ENCODE results near the gene TNNI2.
"Not testable (repeated sequence)": the region's sequence is repeated elsewhere in the genome, so short reads cannot be mapped to it uniquely, and the experiment has no call there.

The TNNI2 gene

DNA sequence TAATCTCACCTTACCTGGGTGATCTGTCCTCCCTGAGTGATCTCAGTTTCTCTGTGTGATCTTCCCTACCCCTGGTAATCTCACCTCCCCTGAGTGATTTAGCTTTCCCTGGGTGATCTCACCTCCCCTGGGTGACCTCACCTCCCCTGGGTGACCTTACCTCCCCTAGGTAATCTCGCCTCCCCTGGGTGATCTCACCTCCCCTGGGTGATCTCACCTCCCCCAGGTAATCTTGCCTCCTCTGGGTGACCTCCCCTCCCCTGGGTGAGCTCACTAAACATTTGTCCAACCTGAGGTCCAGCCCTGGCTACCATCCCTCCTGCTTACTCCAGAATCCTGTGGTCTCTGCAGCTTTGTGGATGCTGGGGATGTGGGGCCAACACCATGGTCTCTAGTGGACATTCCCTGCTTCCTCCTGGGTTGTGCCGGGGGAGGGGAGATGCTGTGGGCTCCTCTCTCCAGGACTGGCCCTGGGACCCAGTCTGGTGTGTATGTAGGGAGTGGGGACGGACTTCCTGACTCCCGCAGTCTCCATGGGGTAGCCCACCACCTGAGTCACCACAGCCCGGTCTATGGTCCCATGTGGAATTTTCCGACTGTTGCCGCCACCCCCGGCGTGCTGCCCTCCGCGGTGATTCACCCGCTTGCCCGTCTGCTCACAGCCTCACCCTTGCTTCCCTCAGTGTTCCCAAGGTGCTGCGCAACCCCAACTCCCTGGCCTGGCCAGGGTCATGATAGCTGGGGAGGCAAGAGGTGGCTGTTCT lies 24.0 kb downstream of the TNNI2 start:
- DNase-seq: no peak

GRCh38 chr11:1863352-1864216 lies 24.8 kb downstream of the TNNI2 start:
- DNase-seq: no peak

GRCh38 chr11:1864231-1864630 lies 25.4 kb downstream of the TNNI2 start:
- no peak for DNase-seq

DNA sequence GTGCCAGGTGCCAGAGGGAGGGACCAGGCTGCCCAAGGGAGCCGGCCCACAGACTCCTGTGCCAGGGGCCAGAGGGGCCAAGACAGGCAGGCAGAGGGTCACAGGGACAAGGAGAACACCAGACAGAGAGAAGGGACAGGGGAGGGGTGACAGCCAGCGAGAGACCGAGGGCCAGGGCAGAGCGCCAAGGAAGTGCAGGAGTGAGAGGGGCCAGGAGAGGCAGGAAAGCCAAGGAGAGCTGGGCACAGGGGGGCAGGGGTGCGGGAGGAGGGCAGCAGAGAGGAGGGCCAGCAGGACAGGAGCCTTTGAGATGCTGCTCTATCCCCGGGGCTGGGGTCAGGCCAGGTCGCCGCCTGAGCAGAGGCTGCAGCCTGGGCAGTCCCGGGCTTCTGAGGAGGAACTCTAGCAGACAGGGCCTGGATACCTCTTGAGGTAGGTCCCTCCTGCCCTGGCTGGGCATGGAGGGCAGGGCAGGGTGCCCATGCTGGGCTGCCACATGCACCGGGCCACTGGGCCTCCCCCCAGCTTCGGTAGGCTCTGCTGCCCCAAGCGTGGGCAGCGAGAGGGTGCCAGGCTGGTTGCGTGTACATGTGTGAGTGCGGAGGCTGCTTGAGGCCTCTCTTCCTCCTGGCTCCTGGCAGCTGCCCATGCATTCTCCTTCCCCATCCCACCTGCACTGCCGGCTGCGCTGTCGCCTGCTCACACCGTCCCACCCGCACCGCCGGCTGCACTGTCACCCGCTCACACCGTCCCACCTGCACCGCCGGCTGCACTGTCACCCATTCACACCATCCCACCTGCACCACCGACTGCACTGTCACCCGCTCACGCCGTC lies 26.3 kb downstream of the TNNI2 start:
- no peak for DNase-seq

DNA sequence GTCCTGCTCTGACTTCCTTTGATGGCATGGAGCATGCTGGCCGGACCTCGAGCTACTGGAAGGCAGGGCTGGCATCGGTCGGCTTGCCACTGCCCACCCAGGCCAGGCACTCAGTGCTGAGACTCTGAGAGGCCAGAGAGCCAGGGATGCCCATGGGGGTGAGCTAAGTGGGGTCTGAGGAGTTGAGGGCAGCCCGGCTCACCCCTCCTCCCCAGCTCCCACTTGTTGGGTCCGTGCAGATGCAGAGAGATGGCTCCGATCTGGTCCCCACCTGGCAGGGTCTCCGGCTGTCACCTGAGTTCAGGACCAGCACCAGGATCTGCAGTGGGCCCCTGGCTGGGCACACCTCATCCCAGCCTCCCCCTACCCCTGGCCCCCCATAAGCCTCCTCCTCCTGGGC lies 27.4 kb downstream of the TNNI2 start:
- DNase-seq: no peak

DNA sequence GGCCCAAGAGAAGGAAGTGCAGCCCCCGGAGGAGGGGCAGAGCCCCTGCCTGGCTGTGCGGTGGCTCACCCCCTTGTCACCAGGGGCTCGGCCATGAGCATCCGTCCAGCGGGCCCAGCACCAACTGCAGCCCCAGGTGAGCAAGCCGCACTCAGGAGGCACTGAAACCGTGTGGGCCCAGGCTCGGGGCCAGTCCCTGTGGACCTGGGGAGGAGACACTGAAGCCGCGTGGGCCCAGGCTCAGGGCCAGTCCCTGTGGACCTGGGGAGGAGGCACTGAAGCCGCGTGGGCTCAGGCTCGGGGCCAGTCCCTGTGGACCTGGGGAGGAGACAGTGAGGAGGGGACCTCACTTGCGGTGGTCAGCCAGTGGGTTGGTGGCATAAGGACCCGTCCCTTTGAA lies 28.0 kb downstream of the TNNI2 start:
- DNase-seq: no peak

GRCh38 chr11:1867381-1867780 lies 28.6 kb downstream of the TNNI2 start:
- no peak for DNase-seq

DNA sequence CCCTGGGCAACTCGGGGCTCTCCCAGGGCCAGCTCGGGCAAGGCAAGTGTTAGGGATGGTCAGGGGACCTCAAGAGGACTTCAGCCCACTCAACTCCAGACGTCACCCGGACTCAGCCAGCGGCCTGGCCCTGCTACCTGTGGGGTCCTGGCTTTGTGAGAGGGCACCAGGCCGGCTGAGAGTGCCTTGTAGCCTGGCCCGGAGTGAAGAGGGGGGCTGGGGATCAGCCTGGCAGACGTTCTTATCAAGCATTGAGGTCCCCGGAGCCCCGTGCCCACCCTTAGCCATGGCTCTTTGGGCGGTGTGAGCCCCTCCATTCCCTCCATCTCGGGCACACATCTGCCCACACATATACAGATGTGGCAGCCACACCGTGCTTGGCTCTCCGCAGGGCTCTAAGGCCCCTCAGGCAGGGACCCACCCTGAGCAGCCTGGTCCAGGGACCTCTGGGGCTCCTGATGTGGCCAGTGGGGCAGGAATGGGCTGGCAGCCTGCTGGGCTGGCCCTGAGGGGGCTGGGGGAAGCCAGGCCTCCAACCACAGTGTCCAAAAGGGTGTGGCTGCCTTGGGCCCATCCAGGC lies 29.4 kb downstream of the TNNI2 start:
- no peak for DNase-seq

GRCh38 chr11:1868636-1869291 lies 30.0 kb downstream of the TNNI2 start:
- DNase-seq: no peak

- DNase-seq: no peak
Measured at GRCh38 chr11:1869427-1870325, 30.9 kb downstream of the TNNI2 start.

GRCh38 chr11:1870326-1870696 lies 31.5 kb downstream of the TNNI2 start:
- no peak for DNase-seq

DNA sequence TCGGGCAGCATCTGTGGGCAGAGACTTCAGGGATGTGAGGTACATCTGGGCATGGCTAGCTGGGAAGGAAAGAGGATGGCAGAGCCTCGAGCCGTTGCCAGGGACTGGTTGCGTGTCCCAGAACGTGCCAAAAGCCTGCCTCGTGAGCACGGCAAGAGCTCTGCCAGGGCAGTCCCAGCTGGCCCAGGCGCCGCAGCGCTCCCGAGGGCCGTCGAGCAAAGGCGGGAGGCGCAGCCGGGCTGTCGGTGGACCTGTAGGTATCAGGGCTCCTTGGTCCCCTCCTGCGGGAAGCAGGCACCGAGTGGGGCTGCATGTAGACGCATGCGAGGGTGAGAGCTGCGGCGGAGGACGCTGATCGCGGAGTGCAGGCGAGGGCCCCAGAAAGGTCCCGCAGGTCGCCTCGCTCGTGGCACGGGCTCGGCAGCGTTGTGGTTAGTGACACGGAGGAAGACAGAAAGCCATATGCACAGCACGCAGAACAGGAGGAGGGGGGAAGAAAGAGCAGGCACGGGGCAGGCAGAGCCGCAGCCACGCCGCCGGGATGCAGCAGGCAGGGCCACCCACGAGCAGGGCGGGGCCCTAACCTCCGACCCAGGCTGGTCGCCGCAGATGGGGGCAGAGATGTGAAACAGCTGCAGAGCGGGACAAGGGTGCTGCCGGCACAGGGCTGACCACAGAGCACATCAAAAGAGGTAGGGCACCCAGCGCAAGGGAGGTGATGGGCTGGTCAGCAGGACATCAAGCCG lies 32.1 kb downstream of the TNNI2 start:
- no peak for DNase-seq

- DNase-seq: no peak
Measured at GRCh38 chr11:1871531-1871930, 32.8 kb downstream of the TNNI2 start.

GRCh38 chr11:1872267-1872985 lies 33.6 kb downstream of the TNNI2 start:
- no peak for DNase-seq

DNA sequence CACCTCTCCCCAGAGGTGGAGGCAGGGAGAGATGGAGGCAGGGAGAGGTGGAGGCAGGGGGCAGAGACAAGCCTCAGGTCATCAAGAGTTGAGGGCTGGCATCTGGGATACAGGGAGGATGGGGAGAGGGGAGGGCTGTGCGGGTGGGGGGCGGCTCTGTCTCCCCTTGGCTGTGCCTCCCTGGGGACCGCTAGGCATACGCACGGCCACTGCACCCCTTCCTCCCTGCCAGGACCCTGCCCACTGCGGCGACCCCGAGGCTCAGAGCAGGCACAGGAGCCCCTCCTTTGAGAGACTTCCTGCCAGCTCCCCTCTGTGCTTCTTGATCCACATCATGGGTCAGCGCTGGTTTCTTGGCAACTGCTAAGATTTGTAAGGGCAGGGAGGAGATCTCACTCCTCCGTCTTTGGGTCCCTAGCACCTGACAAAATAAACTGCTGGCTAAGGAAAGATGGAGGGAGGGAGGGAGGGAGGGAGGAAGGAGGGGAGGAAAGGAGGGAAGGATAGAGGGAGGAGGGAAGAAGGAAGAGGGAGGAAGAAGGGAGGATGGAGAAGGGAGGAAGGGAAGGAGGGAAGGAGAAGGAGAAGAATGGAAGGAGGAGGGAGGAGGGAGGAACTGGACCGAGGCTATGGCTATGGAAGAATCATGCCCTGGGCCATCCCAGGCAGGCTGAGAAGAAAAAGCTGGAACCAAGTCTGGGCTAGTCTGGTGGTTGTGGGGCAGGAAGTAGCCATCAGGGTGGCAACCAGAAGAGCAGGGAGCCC lies 34.4 kb downstream of the TNNI2 start:
- DNase-seq: no peak

GRCh38 chr11:1873813-1874150 lies 35.0 kb downstream of the TNNI2 start:
- not testable (repeated sequence) for DNase-seq

DNA sequence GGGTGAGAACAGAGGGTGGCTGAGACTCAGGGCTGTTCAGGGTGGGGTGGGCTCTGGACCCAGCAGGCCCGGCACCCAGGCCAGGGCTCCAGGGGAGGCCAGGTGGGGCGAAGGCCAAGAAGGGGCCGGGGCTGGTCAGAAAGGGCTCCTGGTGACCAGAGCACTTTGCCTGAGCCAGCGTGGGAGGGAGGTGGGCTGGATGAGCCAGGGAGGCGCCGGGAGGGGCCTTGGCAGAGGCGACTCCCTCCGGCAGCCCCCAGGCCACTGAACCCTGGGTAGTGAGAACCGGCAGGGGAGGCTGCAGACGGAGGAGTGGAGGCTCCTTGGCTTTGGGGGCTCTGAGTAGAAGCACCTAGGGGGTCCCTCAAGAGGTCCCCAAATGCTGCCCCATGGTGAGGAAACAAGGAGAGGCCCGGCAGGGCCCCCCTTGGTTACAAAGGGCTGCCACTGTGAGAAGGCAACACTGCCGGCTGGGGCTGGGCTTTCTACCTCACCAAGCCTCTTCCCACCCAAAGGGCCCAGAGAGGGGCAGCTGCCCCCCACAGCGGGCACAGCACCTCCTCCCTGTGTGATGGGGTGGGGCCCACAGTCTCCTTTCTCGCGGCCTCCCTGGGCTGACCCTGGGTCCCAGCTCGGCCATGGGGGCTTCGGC lies 35.8 kb downstream of the TNNI2 start:
- not testable (repeated sequence) for DNase-seq

DNA sequence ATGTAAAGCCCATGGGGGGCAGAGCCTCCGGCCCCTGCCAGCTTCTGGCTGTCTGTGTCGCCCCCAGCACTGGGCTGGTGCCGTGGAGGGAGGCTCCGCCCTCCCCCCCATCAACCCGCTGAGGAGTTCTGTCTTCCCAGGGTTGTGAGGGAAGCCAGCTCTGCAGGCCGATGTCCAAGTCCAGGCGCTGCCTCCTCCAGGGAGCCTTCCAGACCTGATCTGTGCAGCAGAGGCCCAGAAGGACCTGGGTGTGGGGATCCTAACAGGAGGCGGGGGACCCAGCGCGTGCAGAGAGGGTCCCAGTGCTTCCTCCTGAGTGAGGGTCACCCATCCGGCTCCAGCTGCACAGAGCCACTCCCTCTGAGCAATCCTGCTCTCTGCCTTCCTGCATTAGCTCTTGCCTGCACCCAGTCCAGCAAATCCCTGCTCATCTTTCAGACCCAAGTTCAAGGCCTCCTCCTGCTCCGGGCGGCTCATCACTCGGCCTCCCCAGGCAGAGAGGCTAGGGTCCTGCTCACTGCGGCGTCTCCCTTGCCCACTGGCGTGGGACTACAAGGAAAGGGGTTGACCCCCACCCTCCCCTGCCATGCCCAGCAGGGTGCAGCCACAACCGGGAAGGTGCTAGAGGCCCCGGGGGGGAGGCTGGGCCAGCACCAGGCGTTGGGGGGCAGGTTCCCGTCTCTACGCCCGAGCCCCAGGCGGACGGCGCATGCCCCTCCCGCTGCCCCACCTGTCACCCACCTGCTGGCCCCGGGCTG lies 36.5 kb downstream of the TNNI2 start:
- no peak for DNase-seq
